Body of pancreas (tissue), 4 donors: ENCODE measurements around the gene KLF7.

Experiments used
- CTCF ChIP-seq, 7 experiments: fragments of 450-650 bp in 4 of 7; fragments of 200-600 bp in 3 of 7; sonication (generic) in 3 of 7; IDR thresholded peaks; one replicate each; pipeline ENCODE4 v1.5.1; 2016 to 2019; ENCODE audit warnings: antibody characterized with exemption in 7 of 7
- POLR2A ChIP-seq, 3 donors: fragments of 450-650 bp; IDR thresholded peaks; one replicate each; pipeline ENCODE4 v1.6.1; 2016; ENCODE audit warnings: antibody characterized with exemption in 3 of 3, mild to moderate bottlenecking in 2 of 3

- no peak for TF ChIP-seq POLR2A (IDR thresholded peaks at IDR 0.05)
- no peak for TF ChIP-seq CTCF (IDR thresholded peaks at IDR 0.05)
These were observed 31.8 kb downstream of the KLF7 start for GRCh38 chr2:207133820-207134519.
